ENCODE measurements around the gene AMDHD2. TPM values are rescaled to one million over a fixed set of nuclear protein-coding genes. Genes with fewer than 3 reads are reported as not detected.
"Not testable (repeated sequence)": the region's sequence is repeated elsewhere in the genome, so short reads cannot be mapped to it uniquely, and the experiment has no call there.

AMDHD2 gene
- total RNA-seq, 1 donor from 2014 or later: 11.7 TPM

DNA sequence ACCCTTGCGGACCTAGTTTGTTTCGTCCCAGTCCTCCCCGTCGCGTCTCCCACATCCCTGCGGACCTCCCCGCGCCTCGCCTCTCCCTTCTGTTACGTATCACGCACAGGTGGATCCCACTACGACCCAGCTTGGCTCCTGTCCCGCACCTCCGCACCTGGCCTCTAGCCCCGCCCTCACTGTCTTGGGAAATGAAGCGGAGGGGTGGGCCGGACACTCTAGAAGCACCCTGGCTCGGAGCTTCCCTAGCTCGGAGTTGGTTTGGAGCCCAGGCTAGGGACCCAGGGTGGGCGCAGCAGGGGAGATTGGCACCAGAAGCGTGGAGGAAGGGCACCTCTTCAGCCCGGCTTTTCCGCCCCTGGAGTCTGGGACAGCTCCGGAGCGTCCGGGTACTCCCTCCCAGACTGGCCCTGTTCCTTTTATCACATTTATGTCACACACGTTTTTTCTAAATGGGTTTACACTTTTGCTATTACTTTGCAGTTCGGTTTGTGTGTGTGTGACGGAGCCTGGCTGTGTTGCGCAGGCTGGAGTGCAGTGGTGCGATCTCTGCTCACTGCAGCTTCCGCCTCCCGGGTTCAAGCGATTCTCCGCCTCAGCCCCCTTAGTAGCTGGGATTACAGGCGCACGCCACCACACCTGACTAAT is 12.4 kb downstream of the AMDHD2 start:
- Mint-ChIP-seq H3K9me3 (no peaks in the 10 kb centered on the region), H3K27ac (peak overlapping the region; percentile 47), H3K4me1 (peaks cover 23% of the 10 kb centered on the region), H3K27me3 (ENCODE audit: insufficient read depth, low read depth) (peaks cover 24% of the 10 kb centered on the region), H3K36me3 (no peaks in the 10 kb centered on the region), H3K4me3 (peak overlapping the region; percentile 89)
- Histone ChIP-seq H2AFZ (replicated peaks) (peak overlapping the region; percentile 74), H3K36me3 (no peaks in the 10 kb centered on the region), H3K9me3 (ENCODE audit: low read depth) (no peaks in the 10 kb centered on the region), H3K79me2 (ENCODE audit: low read depth) (no peaks in the 10 kb centered on the region), H3K27me3 (peaks cover 13% of the 10 kb centered on the region), H3K4me1 (no peaks in the 10 kb centered on the region), H3F3A (ENCODE audit: low read depth) (peaks cover 11% of the 10 kb centered on the region), H3K4me2 (peak overlapping the region; percentile 83), H3K27ac (no peak overlapping the region), H3K9ac (no peak overlapping the region), H4K20me1 (ENCODE audit: low read depth) (no peaks in the 10 kb centered on the region), H3K4me3 (peak overlapping the region; percentile 62)
- TF ChIP-seq EZH2phosphoT487 (IDR thresholded peaks at IDR 0.05) (no peak), EZH2 (IDR thresholded peaks at IDR 0.05) (no peak)
- TF ChIP-seq, protein P1, sequence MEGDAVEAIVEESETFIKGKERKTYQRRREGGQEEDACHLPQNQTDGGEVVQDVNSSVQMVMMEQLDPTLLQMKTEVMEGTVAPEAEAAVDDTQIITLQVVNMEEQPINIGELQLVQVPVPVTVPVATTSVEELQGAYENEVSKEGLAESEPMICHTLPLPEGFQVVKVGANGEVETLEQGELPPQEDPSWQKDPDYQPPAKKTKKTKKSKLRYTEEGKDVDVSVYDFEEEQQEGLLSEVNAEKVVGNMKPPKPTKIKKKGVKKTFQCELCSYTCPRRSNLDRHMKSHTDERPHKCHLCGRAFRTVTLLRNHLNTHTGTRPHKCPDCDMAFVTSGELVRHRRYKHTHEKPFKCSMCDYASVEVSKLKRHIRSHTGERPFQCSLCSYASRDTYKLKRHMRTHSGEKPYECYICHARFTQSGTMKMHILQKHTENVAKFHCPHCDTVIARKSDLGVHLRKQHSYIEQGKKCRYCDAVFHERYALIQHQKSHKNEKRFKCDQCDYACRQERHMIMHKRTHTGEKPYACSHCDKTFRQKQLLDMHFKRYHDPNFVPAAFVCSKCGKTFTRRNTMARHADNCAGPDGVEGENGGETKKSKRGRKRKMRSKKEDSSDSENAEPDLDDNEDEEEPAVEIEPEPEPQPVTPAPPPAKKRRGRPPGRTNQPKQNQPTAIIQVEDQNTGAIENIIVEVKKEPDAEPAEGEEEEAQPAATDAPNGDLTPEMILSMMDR (IDR thresholded peaks at IDR 0.05): no peak
- DNase-seq (ENCODE audit: low spot score): peak; percentile 22

DNA sequence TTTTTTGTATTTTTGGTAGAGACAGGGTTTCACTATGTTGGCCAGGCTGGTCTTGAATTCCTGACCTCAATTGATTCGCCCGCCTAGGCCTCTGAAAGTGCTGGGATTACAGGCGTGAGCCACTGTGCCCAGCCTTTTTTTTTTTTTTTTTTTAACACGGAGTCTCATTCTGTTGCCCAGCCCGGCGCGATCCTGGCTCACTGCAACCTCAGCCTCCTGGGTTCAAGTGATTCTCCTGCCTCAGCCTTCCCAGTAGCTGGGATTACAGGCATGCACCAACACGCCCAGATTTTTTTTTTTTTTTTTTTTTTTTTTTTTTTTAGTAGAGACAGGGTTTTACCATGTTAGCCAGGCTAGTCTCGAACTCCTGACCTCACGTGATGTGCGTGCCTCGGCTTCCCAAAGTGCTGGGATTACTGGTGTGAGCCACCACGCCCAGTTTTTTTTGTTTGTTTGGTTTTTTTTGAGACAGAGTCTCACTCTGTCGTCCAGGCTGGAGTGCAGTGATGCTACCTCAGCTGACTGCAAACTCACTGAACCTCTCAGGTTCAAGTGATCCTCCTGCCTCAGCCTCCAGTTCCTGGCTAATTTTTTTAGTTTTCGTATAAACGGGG is 13.1 kb downstream of the AMDHD2 start:
- H3K4me1 Mint-ChIP-seq: peaks cover 23% of the 10 kb centered on the region
- not testable (repeated sequence) for H2AFZ ChIP-seq (replicated peaks); H3K27ac ChIP-seq; H3K4me1 ChIP-seq; H3K79me2 ChIP-seq (ENCODE audit: low read depth); H3K27ac Mint-ChIP-seq; H3K9ac ChIP-seq; H3K36me3 ChIP-seq; H3K9me3 ChIP-seq (ENCODE audit: low read depth); H4K20me1 ChIP-seq (ENCODE audit: low read depth); DNase-seq (ENCODE audit: low spot score); H3K9me3 Mint-ChIP-seq; H3K36me3 Mint-ChIP-seq
- peak overlapping the region; percentile 89 for H3K4me3 Mint-ChIP-seq
- H3F3A ChIP-seq (ENCODE audit: low read depth): peaks cover 11% of the 10 kb centered on the region
- H3K4me2 ChIP-seq: peak overlapping the region; percentile 83
- H3K27me3 ChIP-seq: peaks cover 13% of the 10 kb centered on the region
- H3K4me3 ChIP-seq: peak overlapping the region; percentile 62
- peaks cover 24% of the 10 kb centered on the region for H3K27me3 Mint-ChIP-seq (ENCODE audit: insufficient read depth, low read depth)

DNA sequence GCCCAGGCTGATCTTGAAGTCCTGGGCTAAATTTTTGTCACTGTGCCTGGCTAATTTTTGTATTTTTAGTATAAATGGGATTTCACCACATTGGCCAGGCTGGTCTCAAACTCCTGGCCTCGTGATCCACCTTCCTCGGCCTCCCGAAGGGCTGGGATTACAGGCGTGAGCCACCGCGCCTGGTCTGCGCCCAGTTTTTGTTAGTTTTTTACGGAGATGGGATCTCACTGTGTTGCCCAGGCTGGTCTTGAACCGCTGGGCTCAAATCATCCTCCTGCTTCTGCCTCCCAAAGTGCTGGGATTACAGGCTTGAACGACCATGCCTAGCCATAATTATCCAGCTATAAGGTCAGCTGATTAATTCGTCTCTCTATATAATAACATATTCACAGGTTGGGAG is 13.7 kb downstream of the AMDHD2 start:
- Histone ChIP-seq H3K79me2 (ENCODE audit: low read depth) (peaks cover 5% of the 10 kb centered on the region), H3K4me1 (no peaks in the 10 kb centered on the region), H3F3A (ENCODE audit: low read depth) (peaks cover 11% of the 10 kb centered on the region), H3K9me3 (ENCODE audit: low read depth) (no peaks in the 10 kb centered on the region), H3K4me3 (no peak overlapping the region), H2AFZ (replicated peaks) (no peak overlapping the region), H3K36me3 (no peaks in the 10 kb centered on the region), H3K27ac (no peak overlapping the region), H3K4me2 (no peak overlapping the region), H3K27me3 (peaks cover 13% of the 10 kb centered on the region), H4K20me1 (ENCODE audit: low read depth) (peaks cover 4% of the 10 kb centered on the region), H3K9ac (no peak overlapping the region)
- Mint-ChIP-seq H3K9me3 (no peaks in the 10 kb centered on the region), H3K27ac (no peak overlapping the region), H3K4me3 (peak overlapping the region; percentile 79), H3K36me3 (no peaks in the 10 kb centered on the region), H3K4me1 (peaks cover 26% of the 10 kb centered on the region), H3K27me3 (ENCODE audit: insufficient read depth, low read depth) (peaks cover 24% of the 10 kb centered on the region)
- DNase-seq (ENCODE audit: low spot score): no peak
- TF ChIP-seq EZH2phosphoT487 (IDR thresholded peaks at IDR 0.05): no peak
- TF ChIP-seq, protein P1 (IDR thresholded peaks at IDR 0.05): no peak
- no peak for TF ChIP-seq EZH2 (IDR thresholded peaks at IDR 0.05)

DNA sequence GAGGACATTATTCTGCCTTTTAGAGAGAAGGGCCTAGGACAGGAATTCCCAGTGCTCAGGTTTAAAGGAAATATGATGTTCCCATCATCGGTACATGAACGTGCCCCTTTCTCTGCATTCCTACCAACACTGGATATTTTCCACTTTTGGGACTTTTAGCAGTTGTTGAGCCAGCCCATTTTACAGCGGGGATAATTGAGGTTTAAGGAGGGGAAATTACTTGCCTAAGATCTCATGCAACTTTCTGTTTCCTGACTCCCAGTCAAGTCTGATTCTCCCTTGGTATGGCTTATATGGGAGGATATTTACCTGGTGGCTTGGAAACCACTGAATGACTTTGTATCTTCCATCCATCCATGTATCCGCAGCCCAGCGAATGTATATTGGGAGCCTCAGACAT is 14.2 kb downstream of the AMDHD2 start:
- Mint-ChIP-seq H3K4me3 (peak overlapping the region; percentile 79), H3K4me1 (peaks cover 28% of the 10 kb centered on the region), H3K27me3 (ENCODE audit: insufficient read depth, low read depth) (peaks cover 24% of the 10 kb centered on the region)
- not testable (repeated sequence) for H3K4me3 ChIP-seq; H3K9ac ChIP-seq; H3K9me3 ChIP-seq (ENCODE audit: low read depth); H3K79me2 ChIP-seq (ENCODE audit: low read depth); H3K9me3 Mint-ChIP-seq; H3K4me2 ChIP-seq; H4K20me1 ChIP-seq (ENCODE audit: low read depth); H3K27ac ChIP-seq; H2AFZ ChIP-seq (replicated peaks); H3K4me1 ChIP-seq; H3K27ac Mint-ChIP-seq; H3K36me3 Mint-ChIP-seq; DNase-seq (ENCODE audit: low spot score); H3K36me3 ChIP-seq
- Histone ChIP-seq H3F3A (ENCODE audit: low read depth) (peaks cover 11% of the 10 kb centered on the region), H3K27me3 (peaks cover 13% of the 10 kb centered on the region)
